Measurements from ENCODE around the gene TEKT5.
"Not testable (repeated sequence)": the region's sequence is repeated elsewhere in the genome, so short reads cannot be mapped to it uniquely, and the experiment has no call there.

The TEKT5 gene

DNA sequence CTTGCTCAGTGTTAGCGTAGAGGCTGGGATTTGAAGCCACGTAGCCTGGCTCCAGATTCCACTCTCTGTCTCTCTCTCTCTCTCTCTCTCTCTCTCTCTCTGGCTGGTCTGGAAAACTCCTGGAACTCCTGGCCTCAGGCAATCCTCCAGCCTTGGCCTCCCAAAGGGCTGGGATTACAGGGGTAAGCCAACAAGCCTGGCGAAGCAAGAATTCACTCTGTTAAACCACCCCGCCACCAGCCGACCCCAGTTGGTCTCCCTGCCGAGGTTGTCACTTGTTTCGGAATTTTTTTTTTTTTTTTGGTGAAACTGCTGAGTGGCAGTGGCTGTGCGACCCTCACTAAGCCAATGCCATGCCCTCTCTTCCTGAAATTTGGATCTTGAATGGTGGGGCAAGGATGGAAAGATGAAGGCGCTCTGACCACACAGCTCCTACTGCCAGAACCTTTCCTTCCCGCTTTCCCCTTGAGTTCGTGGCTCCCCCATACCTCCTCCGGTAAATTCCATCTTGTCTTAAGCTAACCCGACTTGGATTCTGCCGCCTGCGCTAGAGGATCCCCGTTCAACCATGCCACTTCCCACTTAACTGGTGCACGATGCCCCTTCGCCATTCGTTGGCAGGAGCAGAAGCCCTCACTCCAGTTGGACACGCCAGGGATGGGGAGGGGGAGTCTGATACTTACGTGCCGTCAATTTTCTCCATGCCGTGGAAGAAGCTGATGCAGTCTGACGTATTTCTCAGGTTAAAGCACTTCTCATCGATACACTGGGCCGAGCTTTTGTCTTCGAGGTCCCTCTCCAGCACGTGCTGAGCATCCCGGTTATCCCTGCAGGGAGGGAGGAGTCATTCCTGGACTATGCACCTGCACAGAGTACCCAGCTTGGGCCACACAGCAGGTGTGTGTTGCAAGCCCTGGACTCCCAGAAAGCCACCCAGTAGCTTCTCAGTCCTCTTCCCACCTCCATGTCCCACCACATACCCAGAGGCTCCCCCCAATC lies 13.1 kb downstream of the TEKT5 start:
- Histone ChIP-seq H3K4me3 (ENCODE audit: low read depth, low read length) (no peak overlapping the region), H3K4me1 (no peaks in the 10 kb centered on the region), H3K9me3 (no peaks in the 10 kb centered on the region), H3K36me3 (no peaks in the 10 kb centered on the region), H3K27me3 (no peaks in the 10 kb centered on the region)
- TF ChIP-seq, protein P1, sequence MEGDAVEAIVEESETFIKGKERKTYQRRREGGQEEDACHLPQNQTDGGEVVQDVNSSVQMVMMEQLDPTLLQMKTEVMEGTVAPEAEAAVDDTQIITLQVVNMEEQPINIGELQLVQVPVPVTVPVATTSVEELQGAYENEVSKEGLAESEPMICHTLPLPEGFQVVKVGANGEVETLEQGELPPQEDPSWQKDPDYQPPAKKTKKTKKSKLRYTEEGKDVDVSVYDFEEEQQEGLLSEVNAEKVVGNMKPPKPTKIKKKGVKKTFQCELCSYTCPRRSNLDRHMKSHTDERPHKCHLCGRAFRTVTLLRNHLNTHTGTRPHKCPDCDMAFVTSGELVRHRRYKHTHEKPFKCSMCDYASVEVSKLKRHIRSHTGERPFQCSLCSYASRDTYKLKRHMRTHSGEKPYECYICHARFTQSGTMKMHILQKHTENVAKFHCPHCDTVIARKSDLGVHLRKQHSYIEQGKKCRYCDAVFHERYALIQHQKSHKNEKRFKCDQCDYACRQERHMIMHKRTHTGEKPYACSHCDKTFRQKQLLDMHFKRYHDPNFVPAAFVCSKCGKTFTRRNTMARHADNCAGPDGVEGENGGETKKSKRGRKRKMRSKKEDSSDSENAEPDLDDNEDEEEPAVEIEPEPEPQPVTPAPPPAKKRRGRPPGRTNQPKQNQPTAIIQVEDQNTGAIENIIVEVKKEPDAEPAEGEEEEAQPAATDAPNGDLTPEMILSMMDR (IDR thresholded peaks at IDR 0.05; ENCODE audit: low read depth, low read length), result no peak
- DNase-seq, result no peak

DNA sequence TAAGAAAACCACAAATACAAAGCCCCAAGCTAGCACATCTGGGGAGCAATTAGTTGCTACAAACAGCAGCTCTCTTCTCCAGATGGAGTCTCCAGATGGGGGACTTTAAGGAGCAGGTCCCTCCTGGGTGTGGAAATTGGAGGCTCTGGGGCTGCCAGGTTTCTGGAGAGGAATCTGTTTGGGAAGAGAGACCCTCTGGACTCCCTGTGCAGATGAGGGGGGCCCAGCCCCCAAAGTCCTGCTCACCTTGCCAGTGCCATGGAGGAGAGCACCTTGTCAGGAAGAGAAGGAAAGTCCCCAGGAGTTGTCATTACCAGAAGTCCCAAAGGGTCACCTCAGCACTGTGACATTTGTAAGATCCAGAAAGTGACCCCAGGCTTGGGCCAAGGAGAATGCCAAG lies 14.8 kb downstream of the TEKT5 start:
- H3K4me1 ChIP-seq, result no peaks in the 10 kb centered on the region
- no peaks in the 10 kb centered on the region for H3K9me3 ChIP-seq
- H3K36me3 ChIP-seq, result no peaks in the 10 kb centered on the region
- H3K4me3 ChIP-seq (ENCODE audit: low read depth, low read length), result no peak overlapping the region
- TF ChIP-seq, protein P1 (IDR thresholded peaks at IDR 0.05; ENCODE audit: low read depth, low read length), result no peak
- H3K27me3 ChIP-seq, result no peaks in the 10 kb centered on the region
- no peak for DNase-seq

DNA sequence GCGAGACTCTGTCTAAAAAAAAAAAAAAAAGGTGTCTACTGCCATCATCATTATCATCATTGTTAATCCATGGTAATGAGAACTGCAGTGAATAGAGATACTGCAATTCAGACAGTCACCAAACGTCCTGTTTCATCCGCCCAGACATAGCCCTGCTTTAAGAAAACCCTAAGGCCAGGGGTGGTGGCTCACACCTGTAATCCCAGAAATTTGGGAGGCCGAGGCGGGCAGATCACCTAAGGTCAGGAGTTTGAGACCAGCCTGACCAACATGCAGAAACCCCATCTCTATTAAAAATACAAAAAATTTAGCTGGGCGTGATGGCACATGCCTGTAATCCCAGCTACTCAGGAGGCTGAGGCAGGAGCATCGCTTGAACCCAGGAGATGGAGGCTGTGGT lies 15.3 kb downstream of the TEKT5 start:
- not testable (repeated sequence) for H3K4me1 ChIP-seq; H3K36me3 ChIP-seq; H3K4me3 ChIP-seq (ENCODE audit: low read depth, low read length); H3K27me3 ChIP-seq; H3K9me3 ChIP-seq; DNase-seq

DNA sequence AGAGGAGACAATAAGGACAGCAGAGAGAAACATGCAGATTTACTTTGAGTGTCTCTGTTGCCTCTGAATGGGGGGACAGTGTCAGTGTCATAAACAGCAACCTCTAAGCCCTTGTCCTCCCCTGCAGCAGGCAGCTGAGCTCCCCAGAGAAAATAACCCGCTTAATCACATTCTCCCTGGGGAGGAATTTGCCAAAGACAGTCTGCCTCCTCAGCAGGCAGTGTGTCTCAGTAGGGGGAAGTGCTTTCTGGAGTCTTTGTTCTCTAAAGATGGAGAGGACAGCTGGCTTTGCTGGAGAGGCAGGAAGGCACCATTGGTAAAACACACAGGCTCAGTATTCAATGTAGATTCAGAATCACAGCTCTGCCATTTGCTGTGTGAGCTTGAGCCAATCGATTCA lies 16.1 kb downstream of the TEKT5 start:
- TF ChIP-seq, protein P1 (IDR thresholded peaks at IDR 0.05; ENCODE audit: low read depth, low read length), result no peak
- Histone ChIP-seq H3K36me3 (no peaks in the 10 kb centered on the region), H3K9me3 (no peaks in the 10 kb centered on the region), H3K4me3 (ENCODE audit: low read depth, low read length) (no peak overlapping the region), H3K27me3 (no peaks in the 10 kb centered on the region), H3K4me1 (no peaks in the 10 kb centered on the region)
- no peak for DNase-seq

DNA sequence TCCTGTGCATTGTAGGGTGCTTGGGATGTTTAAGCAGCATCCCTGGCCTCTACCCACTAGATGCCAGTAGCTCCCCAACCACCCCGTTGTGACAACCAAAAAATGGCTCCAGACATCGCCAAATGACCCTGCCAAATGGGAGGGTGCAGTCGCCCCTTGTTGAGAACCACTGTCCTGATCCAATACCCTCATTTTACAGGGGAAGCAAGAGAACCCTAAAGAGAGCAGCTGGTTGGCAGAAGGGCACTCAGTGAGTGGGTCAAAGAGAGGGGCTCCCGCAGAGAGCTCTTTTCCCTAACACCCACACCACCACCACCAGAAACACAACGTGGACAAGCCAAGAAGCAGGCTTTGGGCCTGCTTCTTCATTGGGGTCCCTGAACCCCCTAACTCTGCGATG lies 18.4 kb downstream of the TEKT5 start:
- H3K9me3 ChIP-seq, result no peaks in the 10 kb centered on the region
- no peak overlapping the region for H3K4me3 ChIP-seq (ENCODE audit: low read depth, low read length)
- no peaks in the 10 kb centered on the region for H3K36me3 ChIP-seq
- DNase-seq, result no peak
- H3K27me3 ChIP-seq, result no peaks in the 10 kb centered on the region
- TF ChIP-seq, protein P1 (IDR thresholded peaks at IDR 0.05; ENCODE audit: low read depth, low read length), result no peak
- H3K4me1 ChIP-seq, result no peaks in the 10 kb centered on the region

DNA sequence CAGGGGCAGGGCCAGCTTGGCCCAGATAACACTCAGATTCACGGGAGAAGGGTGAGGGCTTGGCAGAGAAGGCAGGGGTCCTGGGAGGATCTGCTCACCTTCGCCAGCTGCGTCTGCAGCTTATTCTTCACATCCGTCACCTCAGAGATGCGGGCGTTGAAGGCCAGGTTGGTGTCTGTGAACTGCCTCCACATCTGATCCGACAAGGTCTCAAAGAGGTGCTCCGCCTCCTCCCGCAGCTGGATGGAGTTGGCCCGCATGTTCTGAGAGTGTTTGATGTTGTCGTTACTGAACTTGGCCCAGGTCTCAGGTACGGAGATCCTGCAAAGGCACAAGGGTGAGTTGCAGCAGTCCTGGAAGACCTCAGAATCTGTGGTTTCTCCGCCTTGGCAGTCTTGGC lies 18.9 kb downstream of the TEKT5 start:
- TF ChIP-seq, protein P1 (IDR thresholded peaks at IDR 0.05; ENCODE audit: low read depth, low read length), result no peak
- Histone ChIP-seq H3K27me3 (no peaks in the 10 kb centered on the region), H3K9me3 (no peaks in the 10 kb centered on the region), H3K4me3 (ENCODE audit: low read depth, low read length) (no peak overlapping the region), H3K36me3 (no peaks in the 10 kb centered on the region), H3K4me1 (no peaks in the 10 kb centered on the region)
- no peak for DNase-seq

Measured in BE2C (cell line).